ENCODE results near the gene C11orf21.
A peak's percentile ranks its signal among the peaks of the same experiment; 100 is the strongest.

C11orf21 gene

GRCh38 chr11:2307501-2308331 lies 6.0 kb upstream of the C11orf21 start:
- no peak for DNase-seq

DNA sequence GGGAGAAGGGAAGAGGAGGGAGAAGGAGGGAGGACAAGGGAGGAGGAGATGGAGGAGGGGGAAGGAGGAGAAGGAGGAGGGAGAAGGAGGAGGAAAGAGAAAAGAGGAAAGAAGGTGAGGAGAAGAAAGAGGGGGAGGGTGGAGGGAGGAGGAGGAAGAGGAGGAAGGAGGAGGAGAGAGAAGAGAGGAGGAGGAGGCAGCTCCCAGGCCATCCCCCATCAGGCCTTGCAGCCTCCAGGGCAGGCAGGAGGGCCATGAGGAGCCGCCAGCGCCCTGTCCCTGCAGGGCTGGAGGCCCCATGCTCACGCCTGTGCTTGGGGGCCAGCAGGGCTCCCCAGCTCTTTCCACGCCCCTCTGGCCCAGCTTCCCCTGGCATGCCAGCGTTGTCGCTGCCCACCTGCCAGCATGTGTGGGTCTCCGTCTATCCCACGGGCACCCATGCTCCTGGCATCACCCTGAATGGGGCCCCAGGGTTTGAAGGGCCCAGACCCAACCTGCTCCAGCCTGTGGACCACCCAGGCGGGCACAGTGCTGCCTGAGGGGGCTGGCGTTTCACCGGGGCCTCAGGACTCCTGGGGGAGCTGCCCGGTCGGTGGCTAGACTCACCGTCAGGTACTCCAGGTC lies 5.3 kb upstream of the C11orf21 start:
- DNase-seq = no peak

DNA sequence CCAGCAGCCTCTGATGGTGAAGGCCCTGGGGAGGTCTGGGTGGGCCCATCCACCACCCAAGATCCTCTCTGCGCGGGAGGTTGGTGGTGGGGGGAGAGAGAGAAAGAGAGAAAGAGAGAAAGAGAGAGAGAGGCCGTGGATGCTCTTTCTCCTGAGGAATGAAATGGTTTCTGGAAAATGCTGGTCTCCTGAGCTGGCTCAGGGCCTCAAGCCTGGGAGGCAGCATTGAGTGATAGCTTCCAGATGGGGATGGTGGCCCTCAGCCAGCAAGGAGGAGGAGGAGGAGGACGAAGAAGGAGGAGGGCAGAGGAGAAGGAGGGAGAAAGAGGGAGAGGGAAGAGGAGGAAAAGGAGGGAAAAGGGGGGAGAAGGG lies 4.7 kb upstream of the C11orf21 start:
- DNase-seq = no peak

- no peak for DNase-seq
Observed at GRCh38 chr11:2305788-2306451, 4.2 kb upstream of the C11orf21 start.

DNA sequence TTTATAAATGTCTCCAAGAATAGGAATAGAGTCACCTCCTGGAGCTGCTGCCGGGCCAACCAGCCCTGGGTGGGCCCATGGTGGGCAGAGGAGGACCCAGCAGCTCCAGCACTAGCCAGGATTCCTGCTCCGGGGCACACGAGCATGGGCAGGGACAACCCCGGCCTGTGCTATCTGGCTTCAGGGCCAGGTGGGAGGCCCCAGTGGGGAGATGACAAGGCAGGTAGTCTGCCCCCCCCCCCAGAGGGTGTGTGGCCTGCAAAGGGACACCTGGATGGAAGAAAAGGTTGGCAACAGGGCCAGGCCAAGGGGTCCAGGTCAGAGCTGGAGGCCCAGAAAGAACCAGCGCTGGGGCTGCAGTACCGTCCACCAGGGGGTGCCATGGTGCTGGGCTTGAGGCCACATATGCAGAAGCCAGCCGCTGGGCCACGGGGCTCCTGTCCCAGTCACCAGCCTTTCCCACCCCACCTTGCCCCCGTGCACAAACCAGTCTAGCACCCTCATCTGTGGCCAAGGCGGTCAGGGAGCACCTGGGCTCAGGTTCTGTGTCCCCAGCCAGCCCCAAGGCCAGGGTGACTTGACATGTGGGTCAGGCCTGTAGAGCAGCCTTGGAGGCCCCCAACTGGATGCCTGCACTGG lies 3.5 kb upstream of the C11orf21 start:
- DNase-seq = no peak

DNA sequence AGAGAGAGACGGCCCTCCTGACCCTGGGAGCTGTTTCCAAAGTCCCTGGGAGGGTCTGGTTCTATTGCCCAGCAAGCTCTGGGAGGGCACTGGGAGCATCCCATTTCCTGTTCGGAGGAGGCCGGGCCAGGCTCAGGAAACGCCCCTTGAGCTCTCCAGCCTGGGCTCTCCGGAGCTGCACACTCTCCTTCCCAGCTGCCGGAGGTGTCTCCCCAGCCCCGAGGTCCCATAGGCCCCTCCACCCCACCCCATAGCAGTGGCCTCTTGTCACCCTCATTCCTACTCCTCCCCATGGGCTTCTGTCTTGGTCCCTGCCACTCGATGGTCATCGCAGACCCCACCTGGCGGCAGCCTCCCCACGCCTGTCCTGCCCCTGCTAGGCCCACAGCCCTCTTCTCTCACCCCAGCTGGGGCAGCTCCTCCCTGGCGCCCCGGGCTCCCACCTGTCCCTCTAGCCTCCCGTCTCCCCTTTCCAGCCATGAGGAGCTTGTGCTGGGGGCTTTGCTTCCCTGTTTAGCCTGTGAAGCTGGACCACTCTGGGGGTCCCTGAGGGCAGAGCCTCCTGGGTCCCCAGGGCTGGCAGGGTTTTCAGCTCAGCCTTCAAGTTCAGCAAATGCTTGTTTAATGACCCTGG lies 2.9 kb upstream of the C11orf21 start:
- no peak for DNase-seq

DNA sequence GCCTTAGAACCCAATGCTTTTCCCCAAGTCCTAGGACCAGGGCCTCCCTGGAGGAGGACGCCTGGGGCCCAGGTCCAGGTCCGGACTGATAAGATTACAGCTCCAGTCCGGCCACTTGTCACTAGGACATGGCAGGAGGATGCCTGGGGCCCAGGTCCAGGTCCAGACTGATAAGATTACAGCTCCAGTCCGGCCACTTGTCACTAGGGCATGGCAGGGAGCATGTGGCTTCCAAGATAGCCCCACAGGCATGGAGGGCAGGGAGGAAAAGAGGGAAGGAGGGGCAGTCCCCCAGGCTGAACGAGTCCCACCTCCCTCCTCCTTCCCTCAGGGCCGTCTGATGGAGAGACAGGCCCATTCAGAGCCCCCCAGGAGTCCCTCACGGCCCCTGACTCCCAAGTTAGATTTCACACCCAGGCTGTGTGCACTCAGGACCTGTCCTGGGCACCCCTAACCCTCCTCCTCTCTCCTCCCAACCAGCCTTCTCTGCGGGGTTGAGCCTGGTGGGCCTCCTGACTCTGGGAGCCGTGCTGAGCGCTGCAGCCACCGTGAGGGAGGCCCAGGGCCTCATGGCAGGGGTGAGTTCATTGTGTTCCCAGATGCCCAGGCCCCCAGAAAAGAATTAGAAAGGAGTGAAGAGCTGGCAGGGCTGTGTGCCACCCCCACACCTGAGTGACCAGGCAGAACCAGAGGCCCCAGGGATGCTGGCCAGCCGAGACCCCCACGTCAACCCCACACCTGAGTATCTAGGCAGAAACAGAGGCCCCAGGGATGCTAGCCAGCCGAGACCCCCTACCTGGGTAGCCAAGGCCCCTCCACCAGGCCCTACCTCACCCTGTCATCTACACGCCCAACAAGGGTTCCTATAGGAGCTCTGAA lies 2.1 kb upstream of the C11orf21 start:
- DNase-seq = no peak

- DNase-seq = no peak
Observed at GRCh38 chr11:2302896-2303626, 1.3 kb upstream of the C11orf21 start.

DNA sequence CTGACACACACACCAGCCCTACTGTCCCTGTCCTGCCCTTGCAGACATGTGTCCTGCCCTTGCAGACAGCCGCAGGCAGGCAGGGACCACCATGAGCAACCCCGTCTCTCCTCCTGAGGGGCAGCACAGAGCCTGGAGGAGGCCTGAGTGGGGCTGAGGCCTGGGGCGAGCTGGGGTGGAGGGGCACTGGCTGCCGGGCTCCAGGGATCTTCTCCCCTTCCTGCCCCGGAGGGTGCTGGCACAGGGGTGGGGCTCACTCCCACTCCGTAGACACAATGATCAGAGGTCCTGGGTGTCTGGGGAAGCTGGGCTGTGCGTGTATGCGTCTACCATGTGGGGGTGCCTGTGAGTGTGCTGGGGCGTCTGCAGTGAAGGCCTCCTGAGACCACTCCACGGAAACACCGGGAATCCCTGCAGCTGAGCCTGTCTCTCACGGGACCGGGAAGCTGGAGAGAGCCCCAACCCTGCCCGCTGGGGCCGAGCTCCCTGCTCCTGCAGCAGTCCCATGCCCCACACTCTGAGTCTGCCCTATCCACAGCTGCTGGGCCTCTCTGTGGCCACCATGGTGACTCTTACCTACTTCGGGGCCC lies 683 bp upstream of the C11orf21 start:
- DNase-seq = no peak

DNA sequence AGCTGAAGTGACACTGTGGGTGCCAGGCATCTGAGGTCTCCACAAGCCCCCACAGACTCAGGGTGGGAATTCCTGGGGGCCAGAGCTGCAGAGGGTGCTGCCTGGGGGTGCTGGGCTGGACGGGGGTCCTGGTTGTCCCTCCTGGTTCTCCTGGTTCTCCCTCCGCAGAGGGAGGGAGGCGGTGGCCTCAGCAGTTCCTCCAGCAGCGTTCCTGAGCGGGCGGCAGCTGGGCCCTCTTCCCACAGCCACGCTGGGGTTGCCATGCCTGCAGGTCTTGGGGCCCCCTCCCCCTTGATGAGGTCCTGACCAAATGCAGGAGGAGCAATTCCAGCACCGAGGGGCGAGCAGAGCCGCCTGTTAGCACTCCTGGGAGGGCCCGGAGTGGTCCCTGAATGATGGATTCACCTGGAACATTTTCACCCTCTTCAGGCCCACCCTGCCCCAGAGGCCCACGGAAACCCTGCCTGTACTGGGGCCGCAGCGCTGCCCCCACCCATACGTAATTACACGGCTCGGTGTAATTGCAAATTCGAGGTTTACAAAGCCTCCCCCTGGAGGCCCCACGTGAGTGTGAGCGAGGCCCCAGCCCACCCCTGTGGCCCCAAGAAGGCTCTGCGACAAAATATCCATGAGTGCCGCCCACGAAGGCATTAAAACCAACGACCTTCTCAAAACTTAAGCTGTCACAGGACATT lies 635 bp downstream of the C11orf21 start:
- peak; percentile 30 for DNase-seq

DNA sequence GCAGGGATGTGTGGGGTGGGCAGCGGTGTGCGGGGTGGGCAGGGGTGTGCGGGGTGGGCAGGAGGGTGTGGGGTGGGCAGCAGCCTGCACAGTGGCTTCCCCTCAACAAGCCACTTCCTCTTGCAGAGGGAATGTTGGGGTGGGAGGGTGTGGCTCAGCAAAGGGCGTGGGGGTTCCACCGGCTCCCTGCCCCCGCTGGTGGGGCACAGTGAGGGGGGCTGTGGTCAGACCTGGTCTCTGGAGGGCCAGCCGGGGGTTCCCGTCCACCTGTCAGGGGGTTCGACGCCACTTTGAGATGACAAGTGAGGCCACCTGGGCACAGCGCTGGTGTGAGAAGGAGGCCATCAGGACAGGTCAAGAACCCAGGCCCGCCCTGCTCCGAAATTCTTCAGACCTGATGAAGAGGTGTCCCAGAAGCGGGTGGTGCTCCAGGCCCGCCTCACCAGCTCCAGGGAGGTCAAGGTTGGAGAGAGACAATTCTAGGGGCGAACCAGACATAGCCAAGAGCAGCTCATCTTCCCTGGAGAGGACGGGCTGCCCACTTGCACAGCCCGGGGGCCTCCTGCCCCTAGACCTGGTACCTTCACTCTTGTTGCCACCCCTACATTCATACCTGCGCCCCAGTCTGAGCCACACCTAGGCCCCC lies 1.3 kb downstream of the C11orf21 start:
- peak; percentile 25 for DNase-seq

DNA sequence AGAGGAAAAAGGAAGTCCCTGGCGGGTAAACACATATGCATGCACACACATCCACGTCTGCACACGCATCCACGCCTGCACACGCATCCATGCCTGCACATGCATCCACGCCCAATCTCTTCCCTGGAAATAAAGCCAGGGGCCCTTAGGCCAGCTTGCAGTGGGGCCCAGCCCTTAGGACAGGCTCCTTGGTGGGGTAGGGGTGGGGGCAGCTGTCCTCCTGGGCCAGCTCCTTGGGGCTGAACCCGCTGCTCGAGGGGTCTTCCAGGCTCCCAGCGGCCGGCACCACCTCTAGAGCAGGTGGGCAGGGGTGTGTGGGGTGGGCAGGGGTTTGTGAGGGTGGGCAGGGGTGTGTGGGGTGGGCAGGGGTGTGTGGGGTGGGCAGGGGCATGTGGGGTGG lies 1.9 kb downstream of the C11orf21 start:
- DNase-seq = no peak

GRCh38 chr11:2298795-2299761 lies 2.6 kb downstream of the C11orf21 start:
- DNase-seq = no peak

DNA sequence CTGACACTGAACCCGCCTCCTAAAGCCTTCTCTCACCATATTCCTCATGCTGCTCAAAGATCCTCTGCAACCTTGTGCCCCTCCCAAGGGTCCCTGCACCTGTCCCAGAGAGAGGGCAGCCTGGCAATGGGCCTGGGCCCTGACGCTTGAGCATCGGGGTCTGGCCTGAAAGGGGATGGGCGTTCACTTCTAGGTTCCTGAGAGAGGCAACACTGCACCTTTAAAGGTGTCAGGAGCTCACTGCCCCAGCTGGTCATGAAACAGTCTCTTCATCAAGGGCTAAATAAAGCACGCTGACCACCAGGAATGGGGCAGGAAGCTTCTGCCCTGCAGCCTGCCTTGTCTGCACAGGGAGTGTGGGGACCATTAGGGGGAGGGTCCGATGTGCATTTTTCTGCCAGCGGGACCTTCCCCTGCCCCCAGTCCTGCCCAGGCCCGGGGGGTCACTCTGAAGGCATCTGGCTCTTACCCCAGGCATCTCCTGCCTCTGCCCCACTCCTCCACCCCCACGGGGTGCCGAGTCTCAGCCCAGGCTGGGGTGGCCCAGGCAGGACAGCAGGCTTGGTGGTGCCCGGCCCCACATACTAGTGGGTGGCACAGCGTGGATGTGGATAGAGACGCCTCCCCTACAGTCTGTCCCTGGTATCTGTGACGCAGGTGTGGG lies 3.5 kb downstream of the C11orf21 start:
- no peak for DNase-seq

- no peak for DNase-seq
Observed at GRCh38 chr11:2297623-2298030, 4.1 kb downstream of the C11orf21 start.

DNA sequence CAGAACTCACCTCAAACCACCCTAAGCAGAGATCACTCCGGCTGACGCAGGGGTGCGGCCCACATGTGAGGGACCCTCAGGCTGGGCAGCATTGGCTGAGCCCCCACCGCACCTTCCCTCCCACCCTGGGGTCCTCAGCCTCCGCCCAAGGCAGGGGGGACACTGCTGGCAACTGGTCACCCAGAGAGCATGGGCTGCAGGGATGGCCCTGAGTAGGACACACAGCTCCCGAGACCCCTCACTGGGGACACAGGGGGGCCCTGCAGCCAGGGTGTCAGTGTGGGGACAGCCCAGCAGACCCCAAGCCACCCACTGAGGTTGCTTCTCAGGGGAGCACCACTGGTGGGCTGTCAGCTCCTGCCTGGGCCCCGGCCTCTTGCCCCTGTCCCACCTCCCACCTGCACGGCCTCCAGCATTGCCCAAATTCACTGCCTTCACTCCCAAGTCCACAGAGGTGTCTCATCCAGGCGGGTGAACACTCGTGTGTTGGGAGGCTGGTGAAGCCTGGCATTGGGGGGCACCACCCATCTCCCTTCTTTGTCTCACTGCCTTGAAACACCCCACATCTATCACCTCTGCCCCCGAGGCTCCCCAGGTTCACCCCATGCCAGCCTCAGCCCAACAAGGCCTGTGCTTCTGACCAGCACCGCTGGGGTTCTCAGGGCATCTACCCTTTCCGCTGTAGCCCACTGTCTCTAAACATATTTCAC lies 4.7 kb downstream of the C11orf21 start:
- no peak for DNase-seq
